Measurements from ENCODE around the gene SOHLH2.

The SOHLH2 gene

GRCh38 chr13:36160297-36160696 lies 54.1 kb downstream of the SOHLH2 start:
- H3K9me2 ChIP-seq (replicated peaks; ENCODE audit: low read depth, low read length): no peaks in the 10 kb centered on the region
- no peaks in the 10 kb centered on the region for H3K79me2 ChIP-seq (ENCODE audit: insufficient read depth, low read length)
- H3K27me3 ChIP-seq (ENCODE audit: insufficient read depth, low read length, poor library complexity, severe bottlenecking): no peaks in the 10 kb centered on the region
- TF ChIP-seq EZH2phosphoT487 (IDR thresholded peaks at IDR 0.05; ENCODE audit: borderline replicate concordance): no peak
- TF ChIP-seq, protein P1, sequence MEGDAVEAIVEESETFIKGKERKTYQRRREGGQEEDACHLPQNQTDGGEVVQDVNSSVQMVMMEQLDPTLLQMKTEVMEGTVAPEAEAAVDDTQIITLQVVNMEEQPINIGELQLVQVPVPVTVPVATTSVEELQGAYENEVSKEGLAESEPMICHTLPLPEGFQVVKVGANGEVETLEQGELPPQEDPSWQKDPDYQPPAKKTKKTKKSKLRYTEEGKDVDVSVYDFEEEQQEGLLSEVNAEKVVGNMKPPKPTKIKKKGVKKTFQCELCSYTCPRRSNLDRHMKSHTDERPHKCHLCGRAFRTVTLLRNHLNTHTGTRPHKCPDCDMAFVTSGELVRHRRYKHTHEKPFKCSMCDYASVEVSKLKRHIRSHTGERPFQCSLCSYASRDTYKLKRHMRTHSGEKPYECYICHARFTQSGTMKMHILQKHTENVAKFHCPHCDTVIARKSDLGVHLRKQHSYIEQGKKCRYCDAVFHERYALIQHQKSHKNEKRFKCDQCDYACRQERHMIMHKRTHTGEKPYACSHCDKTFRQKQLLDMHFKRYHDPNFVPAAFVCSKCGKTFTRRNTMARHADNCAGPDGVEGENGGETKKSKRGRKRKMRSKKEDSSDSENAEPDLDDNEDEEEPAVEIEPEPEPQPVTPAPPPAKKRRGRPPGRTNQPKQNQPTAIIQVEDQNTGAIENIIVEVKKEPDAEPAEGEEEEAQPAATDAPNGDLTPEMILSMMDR (conservative IDR thresholded peaks at IDR 0.05; ENCODE audit: low read length): no peak
- H3K4me3 ChIP-seq (ENCODE audit: low read length, poor library complexity, severe bottlenecking): no peak overlapping the region
- no peak overlapping the region for H3K4me2 ChIP-seq (ENCODE audit: low read depth, low read length, poor library complexity, severe bottlenecking)
- H3K4me1 ChIP-seq (ENCODE audit: insufficient read depth, low read length, poor library complexity, severe bottlenecking): no peaks in the 10 kb centered on the region
- no peaks in the 10 kb centered on the region for H3K36me3 ChIP-seq (ENCODE audit: insufficient read depth, low read length)
- H4K20me1 ChIP-seq (ENCODE audit: insufficient read depth, low read length, poor library complexity, severe bottlenecking): no peaks in the 10 kb centered on the region
- no peaks in the 10 kb centered on the region for H3K9me3 ChIP-seq (ENCODE audit: insufficient read depth, low read depth, low read length)
- H3K9ac ChIP-seq (ENCODE audit: low read depth, low read length, poor library complexity, severe bottlenecking): no peak overlapping the region
- H2AFZ ChIP-seq (ENCODE audit: low read length): no peak overlapping the region
- H3F3A ChIP-seq (ENCODE audit: low read depth): no peaks in the 10 kb centered on the region

- H3K36me3 ChIP-seq (ENCODE audit: insufficient read depth, low read length): no peaks in the 10 kb centered on the region
- no peaks in the 10 kb centered on the region for H3F3A ChIP-seq (ENCODE audit: low read depth)
- no peak overlapping the region for H2AFZ ChIP-seq (ENCODE audit: low read length)
- no peak for TF ChIP-seq EZH2phosphoT487 (IDR thresholded peaks at IDR 0.05; ENCODE audit: borderline replicate concordance)
- TF ChIP-seq, protein P1 (conservative IDR thresholded peaks at IDR 0.05; ENCODE audit: low read length): no peak
- no peaks in the 10 kb centered on the region for H4K20me1 ChIP-seq (ENCODE audit: insufficient read depth, low read length, poor library complexity, severe bottlenecking)
- H3K79me2 ChIP-seq (ENCODE audit: insufficient read depth, low read length): no peaks in the 10 kb centered on the region
- no peaks in the 10 kb centered on the region for H3K4me1 ChIP-seq (ENCODE audit: insufficient read depth, low read length, poor library complexity, severe bottlenecking)
- no peak overlapping the region for H3K4me3 ChIP-seq (ENCODE audit: low read length, poor library complexity, severe bottlenecking)
- no peaks in the 10 kb centered on the region for H3K27me3 ChIP-seq (ENCODE audit: insufficient read depth, low read length, poor library complexity, severe bottlenecking)
- no peaks in the 10 kb centered on the region for H3K9me3 ChIP-seq (ENCODE audit: insufficient read depth, low read depth, low read length)
- no peaks in the 10 kb centered on the region for H3K9me2 ChIP-seq (replicated peaks; ENCODE audit: low read depth, low read length)
- H3K9ac ChIP-seq (ENCODE audit: low read depth, low read length, poor library complexity, severe bottlenecking): no peak overlapping the region
- H3K4me2 ChIP-seq (ENCODE audit: low read depth, low read length, poor library complexity, severe bottlenecking): no peak overlapping the region
These were observed 55.7 kb downstream of the SOHLH2 start for GRCh38 chr13:36158611-36159010.

- no peaks in the 10 kb centered on the region for H3K9me3 ChIP-seq (ENCODE audit: insufficient read depth, low read depth, low read length)
- no peaks in the 10 kb centered on the region for H3K9me2 ChIP-seq (replicated peaks; ENCODE audit: low read depth, low read length)
- TF ChIP-seq, protein P1 (conservative IDR thresholded peaks at IDR 0.05; ENCODE audit: low read length): no peak
- TF ChIP-seq EZH2phosphoT487 (IDR thresholded peaks at IDR 0.05; ENCODE audit: borderline replicate concordance): no peak
- H3K4me2 ChIP-seq (ENCODE audit: low read depth, low read length, poor library complexity, severe bottlenecking): no peak overlapping the region
- H2AFZ ChIP-seq (ENCODE audit: low read length): no peak overlapping the region
- no peaks in the 10 kb centered on the region for H3K79me2 ChIP-seq (ENCODE audit: insufficient read depth, low read length)
- no peaks in the 10 kb centered on the region for H3K4me1 ChIP-seq (ENCODE audit: insufficient read depth, low read length, poor library complexity, severe bottlenecking)
- no peaks in the 10 kb centered on the region for H4K20me1 ChIP-seq (ENCODE audit: insufficient read depth, low read length, poor library complexity, severe bottlenecking)
- no peaks in the 10 kb centered on the region for H3F3A ChIP-seq (ENCODE audit: low read depth)
- no peak overlapping the region for H3K9ac ChIP-seq (ENCODE audit: low read depth, low read length, poor library complexity, severe bottlenecking)
- no peak overlapping the region for H3K4me3 ChIP-seq (ENCODE audit: low read length, poor library complexity, severe bottlenecking)
- H3K27me3 ChIP-seq (ENCODE audit: insufficient read depth, low read length, poor library complexity, severe bottlenecking): no peaks in the 10 kb centered on the region
- no peaks in the 10 kb centered on the region for H3K36me3 ChIP-seq (ENCODE audit: insufficient read depth, low read length)
These were observed 56.9 kb downstream of the SOHLH2 start for GRCh38 chr13:36157480-36157879.
